SK-N-SH treated with all-trans-retinoic acid at 6 μM for 48 hours (cell line): ENCODE results near the gene RFX3.

Experiments used
- ATAC-seq: fragments of 200-7000 bp; cut with Tn5 transposase; 3 replicates; pipeline ENCODE4 v1.9.1; 2020; ENCODE audit warnings: mild to moderate bottlenecking, moderate library complexity
- BACH2 ChIP-seq: fragments of 250-450 bp; sonication (Bioruptor Pico); IDR thresholded peaks from 2 replicates; pipeline ENCODE4 v1.9.0; 2021; ENCODE audit warnings: mild to moderate bottlenecking, borderline replicate concordance
- CSDC2 ChIP-seq: fragments of 250-450 bp; sonication (Bioruptor Pico); IDR thresholded peaks from 2 replicates; pipeline ENCODE4 v1.5.0; 2020; ENCODE audit warnings: mild to moderate bottlenecking, moderate library complexity
- ESRRG ChIP-seq: fragments of 250-450 bp; sonication (Bioruptor Pico); IDR thresholded peaks from 2 replicates; pipeline ENCODE4 v1.6.1; 2021; ENCODE audit warnings: mild to moderate bottlenecking
- GLIS3 ChIP-seq: fragments of 250-450 bp; sonication (Bioruptor Pico); IDR thresholded peaks from 2 replicates; pipeline ENCODE4 v1.5.0; 2020; ENCODE audit warnings: mild to moderate bottlenecking, moderate library complexity
- ISL1 ChIP-seq: fragments of 250-450 bp; sonication (Bioruptor Pico); IDR thresholded peaks from 2 replicates; pipeline ENCODE4 v2.1.2; 2022; ENCODE audit warnings: mild to moderate bottlenecking, moderate library complexity
- OSR1 ChIP-seq: fragments of 250-450 bp; sonication (Bioruptor Pico); IDR thresholded peaks from 2 replicates; pipeline ENCODE4 v1.8.0; 2022; ENCODE audit warnings: moderate library complexity, mild to moderate bottlenecking, inconsistent platforms
- PPARA ChIP-seq: fragments of 250-450 bp; sonication (Bioruptor Pico); IDR thresholded peaks from 2 replicates; pipeline ENCODE4 v1.5.0; 2020; ENCODE audit warnings: mild to moderate bottlenecking, borderline replicate concordance
- RARB ChIP-seq: fragments of 250-450 bp; sonication (Bioruptor Pico); IDR thresholded peaks from 2 replicates; pipeline ENCODE4 v1.8.0; 2021; ENCODE audit warnings: mild to moderate bottlenecking, moderate library complexity
- SNAI2 ChIP-seq: fragments of 250-450 bp; sonication (Bioruptor Pico); IDR thresholded peaks from 2 replicates; pipeline ENCODE4 v1.5.0; 2020; ENCODE audit warnings: mild to moderate bottlenecking, moderate library complexity
- TCF4 ChIP-seq: fragments of 250-450 bp; sonication (Bioruptor Pico); IDR thresholded peaks from 2 replicates; pipeline ENCODE4 v1.8.0; 2021; ENCODE audit warnings: mild to moderate bottlenecking, moderate library complexity, borderline replicate concordance
- TOX ChIP-seq: fragments of 250-450 bp; sonication (Bioruptor Pico); IDR thresholded peaks from 2 replicates; pipeline ENCODE4 v1.8.0; 2021; ENCODE audit warnings: mild to moderate bottlenecking, moderate library complexity, borderline replicate concordance
- TSHZ2 ChIP-seq: fragments of 250-450 bp; sonication (Bioruptor Pico); IDR thresholded peaks from 2 replicates; pipeline ENCODE4 v1.5.0; 2020; ENCODE audit warnings: mild to moderate bottlenecking, moderate library complexity
- ZC3H10 ChIP-seq: fragments of 250-450 bp; sonication (Bioruptor Pico); IDR thresholded peaks from 2 replicates; pipeline ENCODE4 v1.5.1; 2021; ENCODE audit warnings: mild to moderate bottlenecking, moderate library complexity
- ZFP30 ChIP-seq: fragments of 450-650 bp; formaldehyde crosslinking; IDR thresholded peaks from 2 replicates; pipeline ENCODE4 v1.5.0; 2022; ENCODE audit warnings: mild to moderate bottlenecking, moderate library complexity
- ZNF565 ChIP-seq: fragments of 450-650 bp; formaldehyde crosslinking; conservative IDR thresholded peaks from 2 replicates; pipeline ENCODE4 v1.5.0; 2020; ENCODE audit warnings: low read depth, mild to moderate bottlenecking, moderate library complexity
- ZNF70 ChIP-seq: fragments of 450-650 bp; formaldehyde crosslinking; IDR thresholded peaks from 2 replicates; pipeline ENCODE4 v1.5.0; 2020; ENCODE audit warnings: mild to moderate bottlenecking, moderate library complexity
- ZNF8 ChIP-seq: fragments of 450-650 bp; formaldehyde crosslinking; IDR thresholded peaks from 2 replicates; pipeline ENCODE4 v1.5.0; 2020; ENCODE audit warnings: mild to moderate bottlenecking, moderate library complexity
- TF ChIP-seq, protein P1 (sequence below): fragments of 250-450 bp; sonication (Bioruptor Pico); IDR thresholded peaks from 2 replicates; pipeline ENCODE4 v1.8.0; 2021; ENCODE audit warnings: low read depth, mild to moderate bottlenecking, moderate library complexity, borderline replicate concordance
- TF ChIP-seq, protein P2 (sequence below): fragments of 250-450 bp; sonication (Bioruptor Pico); IDR thresholded peaks from 2 replicates; pipeline ENCODE4 v1.5.1; 2020; ENCODE audit warnings: low read depth, mild to moderate bottlenecking, moderate library complexity

RFX3 gene

GRCh38 chr9:3250741-3251140 is 275.1 kb downstream of the RFX3 start:
- no peak for TF ChIP-seq GLIS3 (CRISPR knock-in tag)
- TF ChIP-seq, all 23 proteins: peak for 0
- no peak for ATAC-seq

- ATAC-seq: no peak
- no peak for TF ChIP-seq TCF4
- no peak for TF ChIP-seq ZFP30
- no peak for TF ChIP-seq BACH2 (CRISPR knock-in tag)
- no peak for TF ChIP-seq OSR1 (CRISPR knock-in tag)
These were observed 278.6 kb downstream of the RFX3 start for GRCh38 chr9:3247211-3247610.

- ATAC-seq: no peak
- no peak for TF ChIP-seq ISL1 (CRISPR knock-in tag)
- TF ChIP-seq RARB: no peak
- no peak for TF ChIP-seq ZFP30
- no peak for TF ChIP-seq ZC3H10 (CRISPR knock-in tag)
- no peak for TF ChIP-seq ZNF8
- TF ChIP-seq, protein P1, sequence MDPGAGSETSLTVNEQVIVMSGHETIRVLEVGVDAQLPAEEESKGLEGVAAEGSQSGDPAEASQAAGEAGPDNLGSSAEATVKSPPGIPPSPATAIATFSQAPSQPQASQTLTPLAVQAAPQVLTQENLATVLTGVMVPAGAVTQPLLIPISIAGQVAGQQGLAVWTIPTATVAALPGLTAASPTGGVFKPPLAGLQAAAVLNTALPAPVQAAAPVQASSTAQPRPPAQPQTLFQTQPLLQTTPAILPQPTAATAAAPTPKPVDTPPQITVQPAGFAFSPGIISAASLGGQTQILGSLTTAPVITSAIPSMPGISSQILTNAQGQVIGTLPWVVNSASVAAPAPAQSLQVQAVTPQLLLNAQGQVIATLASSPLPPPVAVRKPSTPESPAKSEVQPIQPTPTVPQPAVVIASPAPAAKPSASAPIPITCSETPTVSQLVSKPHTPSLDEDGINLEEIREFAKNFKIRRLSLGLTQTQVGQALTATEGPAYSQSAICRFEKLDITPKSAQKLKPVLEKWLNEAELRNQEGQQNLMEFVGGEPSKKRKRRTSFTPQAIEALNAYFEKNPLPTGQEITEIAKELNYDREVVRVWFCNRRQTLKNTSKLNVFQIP (CRISPR knock-in tag): no peak
- TF ChIP-seq OSR1 (CRISPR knock-in tag): no peak
- TF ChIP-seq SNAI2 (CRISPR knock-in tag): no peak
- no peak for TF ChIP-seq ZNF70 (CRISPR knock-in tag)
- no peak for TF ChIP-seq PPARA (CRISPR knock-in tag)
- no peak for TF ChIP-seq TCF4
These were observed 279.6 kb downstream of the RFX3 start for GRCh38 chr9:3246241-3246640.

- TF ChIP-seq, protein P2, sequence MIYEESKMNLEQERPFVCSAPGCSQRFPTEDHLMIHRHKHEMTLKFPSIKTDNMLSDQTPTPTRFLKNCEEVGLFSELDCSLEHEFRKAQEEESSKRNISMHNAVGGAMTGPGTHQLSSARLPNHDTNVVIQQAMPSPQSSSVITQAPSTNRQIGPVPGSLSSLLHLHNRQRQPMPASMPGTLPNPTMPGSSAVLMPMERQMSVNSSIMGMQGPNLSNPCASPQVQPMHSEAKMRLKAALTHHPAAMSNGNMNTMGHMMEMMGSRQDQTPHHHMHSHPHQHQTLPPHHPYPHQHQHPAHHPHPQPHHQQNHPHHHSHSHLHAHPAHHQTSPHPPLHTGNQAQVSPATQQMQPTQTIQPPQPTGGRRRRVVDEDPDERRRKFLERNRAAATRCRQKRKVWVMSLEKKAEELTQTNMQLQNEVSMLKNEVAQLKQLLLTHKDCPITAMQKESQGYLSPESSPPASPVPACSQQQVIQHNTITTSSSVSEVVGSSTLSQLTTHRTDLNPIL (CRISPR knock-in tag): no peak
- TF ChIP-seq OSR1 (CRISPR knock-in tag) (no peak), ISL1 (CRISPR knock-in tag) (no peak), ZNF8 (no peak), PPARA (CRISPR knock-in tag) (no peak), ZNF565 (CRISPR knock-in tag) (no peak), SNAI2 (CRISPR knock-in tag) (no peak)
- no peak for ATAC-seq
These were observed 280.7 kb downstream of the RFX3 start for GRCh38 chr9:3244963-3245653.

- TF ChIP-seq BACH2 (CRISPR knock-in tag) (no peak), ZC3H10 (CRISPR knock-in tag) (no peak), SNAI2 (CRISPR knock-in tag) (no peak), GLIS3 (CRISPR knock-in tag) (no peak), TSHZ2 (no peak), ESRRG (CRISPR knock-in tag) (no peak), CSDC2 (no peak), ZNF8 (no peak), ISL1 (CRISPR knock-in tag) (no peak), ZNF70 (CRISPR knock-in tag) (no peak), PPARA (CRISPR knock-in tag) (no peak), TOX (no peak), RARB (no peak), OSR1 (CRISPR knock-in tag) (no peak), ZFP30 (no peak), ZNF565 (CRISPR knock-in tag) (no peak)
- TF ChIP-seq, protein P2 (CRISPR knock-in tag): no peak
- TF ChIP-seq, protein P1 (CRISPR knock-in tag): no peak
These were observed 282.1 kb downstream of the RFX3 start for GRCh38 chr9:3243683-3244082.

More at GRCh38 chr9:3243683-3244082, 282.1 kb downstream of the RFX3 start:
- no peak for ATAC-seq
